ENCODE data around the gene JAM3. TPM values are rescaled to one million over a fixed set of nuclear protein-coding genes. Genes with fewer than 3 reads are reported as not detected.

JAM3 gene
- total RNA-seq, 1 donor from 2014 or later, result 50.3 TPM

DNA sequence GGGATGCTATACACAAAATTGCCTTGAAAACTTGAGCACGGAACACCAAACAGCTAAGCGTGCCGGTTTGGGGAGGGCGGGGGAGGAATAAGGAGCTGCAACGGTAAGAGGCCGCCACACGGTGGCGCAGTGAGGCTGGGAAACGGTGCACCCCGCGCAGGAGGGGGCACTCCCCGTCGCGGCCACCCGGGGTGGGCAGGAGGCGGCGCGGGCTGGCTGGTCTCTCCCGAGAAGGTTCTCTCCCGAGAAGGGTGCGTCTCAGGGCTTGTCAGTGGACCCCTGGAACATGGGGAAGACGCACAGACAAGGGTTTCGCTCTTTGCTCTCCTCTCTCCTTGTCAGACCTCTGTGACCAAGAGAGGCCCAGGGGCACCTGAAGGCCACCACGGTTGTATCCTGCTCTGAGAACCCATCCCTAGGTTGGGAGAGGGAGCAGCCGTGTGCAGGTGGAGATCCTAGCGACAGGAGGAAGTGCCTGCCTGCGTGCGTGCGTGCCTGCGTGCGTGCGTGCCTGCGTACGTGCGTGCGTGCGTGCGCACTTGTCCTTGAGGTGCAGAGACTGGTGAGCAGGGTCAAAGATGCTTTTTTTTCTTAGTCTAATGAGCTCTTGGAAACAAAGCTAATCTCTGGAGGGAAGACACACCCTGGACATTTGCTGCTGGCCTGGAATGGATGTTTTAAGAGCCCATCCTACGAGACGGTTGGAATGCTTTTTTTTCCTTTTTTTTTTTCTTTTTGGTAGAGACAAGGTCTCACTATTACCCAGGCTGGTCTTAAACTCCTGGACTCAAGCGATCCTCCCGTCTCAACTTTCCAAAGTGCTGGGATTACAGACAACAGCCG lies 18.1 kb upstream of the JAM3 start:
- Mint-ChIP-seq H3K27me3 (peaks cover 59% of the 10 kb centered on the region), H3K36me3 (no peaks in the 10 kb centered on the region), H3K9me3 (no peaks in the 10 kb centered on the region), H3K4me3 (peak overlapping the region; percentile 41), H3K4me1 (ENCODE audit: unreplicated experiment) (peaks cover 16% of the 10 kb centered on the region), H3K27ac (no peak overlapping the region)
- TF ChIP-seq, protein P1, sequence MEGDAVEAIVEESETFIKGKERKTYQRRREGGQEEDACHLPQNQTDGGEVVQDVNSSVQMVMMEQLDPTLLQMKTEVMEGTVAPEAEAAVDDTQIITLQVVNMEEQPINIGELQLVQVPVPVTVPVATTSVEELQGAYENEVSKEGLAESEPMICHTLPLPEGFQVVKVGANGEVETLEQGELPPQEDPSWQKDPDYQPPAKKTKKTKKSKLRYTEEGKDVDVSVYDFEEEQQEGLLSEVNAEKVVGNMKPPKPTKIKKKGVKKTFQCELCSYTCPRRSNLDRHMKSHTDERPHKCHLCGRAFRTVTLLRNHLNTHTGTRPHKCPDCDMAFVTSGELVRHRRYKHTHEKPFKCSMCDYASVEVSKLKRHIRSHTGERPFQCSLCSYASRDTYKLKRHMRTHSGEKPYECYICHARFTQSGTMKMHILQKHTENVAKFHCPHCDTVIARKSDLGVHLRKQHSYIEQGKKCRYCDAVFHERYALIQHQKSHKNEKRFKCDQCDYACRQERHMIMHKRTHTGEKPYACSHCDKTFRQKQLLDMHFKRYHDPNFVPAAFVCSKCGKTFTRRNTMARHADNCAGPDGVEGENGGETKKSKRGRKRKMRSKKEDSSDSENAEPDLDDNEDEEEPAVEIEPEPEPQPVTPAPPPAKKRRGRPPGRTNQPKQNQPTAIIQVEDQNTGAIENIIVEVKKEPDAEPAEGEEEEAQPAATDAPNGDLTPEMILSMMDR (conservative IDR thresholded peaks at IDR 0.05), result peak; percentile 96
- no peak for DNase-seq (ENCODE audit: extremely low spot score, unreplicated experiment)

DNA sequence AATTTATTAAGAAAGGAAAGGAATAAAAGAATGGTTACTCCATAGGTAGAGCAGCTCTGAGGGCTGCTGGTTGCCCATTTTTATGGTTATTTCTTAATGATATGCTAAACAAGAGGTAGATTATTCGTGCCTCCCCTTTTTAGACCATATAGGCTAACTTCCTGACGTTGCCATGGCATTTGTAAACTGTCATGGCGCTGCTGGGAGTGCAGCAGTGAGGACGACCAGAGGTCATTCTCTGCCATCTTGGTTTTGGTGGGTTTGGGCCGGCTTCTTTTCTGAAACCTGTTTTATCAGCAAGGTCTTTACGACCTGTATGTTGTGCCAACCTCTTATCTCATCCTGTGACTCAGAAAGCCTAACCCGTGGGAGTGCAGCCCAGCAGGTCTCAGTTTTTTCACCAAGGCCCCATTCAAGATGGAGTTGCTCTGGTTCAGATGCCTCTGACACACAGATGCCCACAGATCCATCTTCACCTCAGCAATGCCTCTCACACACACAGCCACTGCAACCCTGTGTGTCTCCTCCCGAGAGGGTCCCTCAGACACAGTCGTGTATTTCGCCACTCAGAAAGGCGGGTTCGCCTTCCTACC lies 16.4 kb upstream of the JAM3 start:
- no peaks in the 10 kb centered on the region for H3K36me3 Mint-ChIP-seq
- no peak overlapping the region for H3K27ac Mint-ChIP-seq
- TF ChIP-seq, protein P1 (conservative IDR thresholded peaks at IDR 0.05), result no peak
- H3K9me3 Mint-ChIP-seq, result no peaks in the 10 kb centered on the region
- H3K4me3 Mint-ChIP-seq, result no peak overlapping the region
- peaks cover 10% of the 10 kb centered on the region for H3K4me1 Mint-ChIP-seq (ENCODE audit: unreplicated experiment)
- DNase-seq (ENCODE audit: extremely low spot score, unreplicated experiment), result no peak
- H3K27me3 Mint-ChIP-seq, result peaks cover 54% of the 10 kb centered on the region

DNA sequence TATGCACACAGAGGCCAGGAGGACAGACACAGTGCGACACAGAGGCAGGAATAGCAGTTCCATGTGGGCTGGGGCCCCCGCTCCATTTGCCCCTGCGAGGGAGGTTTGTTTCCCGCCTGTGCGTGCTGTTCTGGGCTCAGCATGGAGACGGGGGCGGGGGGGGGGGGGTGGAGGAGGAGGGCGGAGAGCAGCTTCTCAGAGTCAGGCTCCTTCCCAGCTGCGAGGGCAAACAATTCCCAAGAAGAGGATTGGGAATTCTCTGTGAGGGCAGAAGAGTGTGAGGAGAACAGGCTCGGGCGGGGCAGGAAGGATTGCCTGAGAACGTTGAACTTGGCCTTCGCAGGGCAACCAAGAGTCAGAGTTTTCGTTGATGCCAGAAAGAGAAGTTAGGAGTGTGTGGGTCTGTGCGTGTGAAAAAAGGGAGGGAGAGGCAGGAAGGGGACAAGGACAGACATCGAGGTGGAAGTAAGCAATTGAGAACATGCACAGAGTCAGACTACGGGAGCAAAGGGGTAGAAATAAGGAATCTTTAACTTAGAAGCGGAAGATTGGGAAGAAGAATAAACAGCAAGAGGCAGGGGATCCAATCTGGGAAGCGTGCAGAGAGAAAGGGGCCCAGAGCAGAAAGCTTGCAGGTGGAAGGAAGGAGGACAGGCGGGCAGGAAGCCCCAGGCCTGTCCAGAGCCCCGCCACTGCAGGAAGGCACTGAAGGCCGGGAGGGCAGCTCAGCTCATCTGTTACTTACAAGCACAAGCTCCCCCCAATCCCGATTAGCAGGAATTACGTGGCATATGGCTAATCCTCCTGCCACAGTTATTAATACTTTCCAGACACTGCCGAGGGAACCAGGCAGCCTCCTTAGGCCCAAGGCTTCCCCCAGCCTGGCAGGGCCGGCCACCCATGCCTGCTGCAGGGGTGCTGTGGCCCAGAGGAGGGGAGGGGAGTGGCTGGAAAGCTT lies 15.6 kb upstream of the JAM3 start:
- no peak for DNase-seq (ENCODE audit: extremely low spot score, unreplicated experiment)
- Mint-ChIP-seq H3K4me3 (no peak overlapping the region), H3K27ac (no peak overlapping the region), H3K36me3 (no peaks in the 10 kb centered on the region), H3K27me3 (peaks cover 52% of the 10 kb centered on the region), H3K4me1 (ENCODE audit: unreplicated experiment) (peaks cover 10% of the 10 kb centered on the region), H3K9me3 (no peaks in the 10 kb centered on the region)
- TF ChIP-seq, protein P1 (conservative IDR thresholded peaks at IDR 0.05), result no peak

DNA sequence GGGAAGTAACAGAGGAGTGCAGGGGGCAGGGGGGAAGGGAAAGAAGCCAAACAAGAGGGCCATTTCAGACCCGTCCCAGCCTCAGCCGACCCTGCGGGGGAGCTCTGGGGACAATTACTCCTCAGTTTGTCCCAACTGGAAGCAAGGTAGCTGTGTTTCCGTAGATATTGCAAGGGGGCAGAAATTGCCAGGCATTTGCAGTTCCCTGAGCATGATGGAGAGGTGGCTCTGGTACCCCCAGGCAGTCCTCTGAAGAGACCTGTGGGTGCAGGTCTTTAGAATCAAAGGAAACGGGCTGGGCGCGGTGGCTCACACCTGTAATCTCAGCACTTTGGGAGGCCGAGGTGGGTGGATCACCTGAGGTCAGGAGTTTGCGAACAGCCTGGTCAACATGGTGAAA lies 13.8 kb upstream of the JAM3 start:
- no peak overlapping the region for H3K4me3 Mint-ChIP-seq
- TF ChIP-seq, protein P1 (conservative IDR thresholded peaks at IDR 0.05), result no peak
- peaks cover 10% of the 10 kb centered on the region for H3K4me1 Mint-ChIP-seq (ENCODE audit: unreplicated experiment)
- H3K27me3 Mint-ChIP-seq, result peaks cover 44% of the 10 kb centered on the region
- no peak for DNase-seq (ENCODE audit: extremely low spot score, unreplicated experiment)
- no peaks in the 10 kb centered on the region for H3K36me3 Mint-ChIP-seq
- no peak overlapping the region for H3K27ac Mint-ChIP-seq
- no peaks in the 10 kb centered on the region for H3K9me3 Mint-ChIP-seq

DNA sequence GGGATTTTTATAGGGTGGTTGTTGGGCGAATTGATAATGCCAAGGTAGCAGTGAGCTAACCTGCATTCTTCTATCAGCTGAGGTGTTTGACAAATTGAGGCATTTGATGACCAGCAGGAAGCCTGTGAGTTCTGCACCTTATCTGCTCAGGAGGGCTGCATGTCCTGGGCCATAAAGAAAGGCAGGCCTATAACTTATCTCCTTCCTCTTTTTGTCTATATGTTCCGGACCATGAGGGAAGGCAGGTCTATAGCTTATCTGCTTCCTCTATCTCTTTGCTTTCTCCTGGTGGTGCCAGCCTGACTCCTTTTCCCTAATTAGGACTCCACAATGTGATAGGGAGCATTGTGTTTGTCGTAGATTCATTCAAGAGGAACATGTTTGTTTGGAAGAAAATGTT lies 8.6 kb upstream of the JAM3 start:
- no peak for DNase-seq (ENCODE audit: extremely low spot score, unreplicated experiment)
- Mint-ChIP-seq H3K36me3 (no peaks in the 10 kb centered on the region), H3K27ac (no peak overlapping the region), H3K9me3 (no peaks in the 10 kb centered on the region), H3K4me1 (ENCODE audit: unreplicated experiment) (no peaks in the 10 kb centered on the region), H3K4me3 (no peak overlapping the region), H3K27me3 (peaks cover 46% of the 10 kb centered on the region)
- TF ChIP-seq, protein P1 (conservative IDR thresholded peaks at IDR 0.05), result no peak
